Measurements from ENCODE around the gene SOWAHB.

GRCh38 chr4:76943129-76943620 is 45.2 kb upstream of the SOWAHB start:
- TF ChIP-seq CTCF (IDR thresholded peaks at IDR 0.05) (no peak), POLR2A (IDR thresholded peaks at IDR 0.05) (no peak)
